ENCODE results near the gene ANKRD33B.
"Not testable (repeated sequence)": the region's sequence is repeated elsewhere in the genome, so short reads cannot be mapped to it uniquely, and the experiment has no call there.

ANKRD33B gene

GRCh38 chr5:10635257-10635866 is 71.5 kb downstream of the ANKRD33B start:
- peak; percentile 51 for DNase-seq (ENCODE audit: low read depth, low spot score)

GRCh38 chr5:10635867-10636350 is 72.0 kb downstream of the ANKRD33B start:
- DNase-seq (ENCODE audit: low read depth, low spot score) = no peak

- DNase-seq (ENCODE audit: low read depth, low spot score) = no peak
Observed at GRCh38 chr5:10636363-10637142, 72.7 kb downstream of the ANKRD33B start.

- no peak for DNase-seq (ENCODE audit: low read depth, low spot score)
Observed at GRCh38 chr5:10637944-10638343, 74.1 kb downstream of the ANKRD33B start.

- not testable (repeated sequence) for DNase-seq (ENCODE audit: low read depth, low spot score)
Observed at GRCh38 chr5:10638723-10639122, 74.9 kb downstream of the ANKRD33B start.

GRCh38 chr5:10639846-10640368 is 76.0 kb downstream of the ANKRD33B start:
- DNase-seq (ENCODE audit: low read depth, low spot score) = no peak

- DNase-seq (ENCODE audit: low read depth, low spot score) = no peak
Observed at GRCh38 chr5:10642367-10642766, 78.5 kb downstream of the ANKRD33B start.

- no peak for DNase-seq (ENCODE audit: low read depth, low spot score)
Observed at GRCh38 chr5:10644192-10644591, 80.3 kb downstream of the ANKRD33B start.

GRCh38 chr5:10645146-10645545 is 81.3 kb downstream of the ANKRD33B start:
- no peak for DNase-seq (ENCODE audit: low read depth, low spot score)

GRCh38 chr5:10645671-10646070 is 81.8 kb downstream of the ANKRD33B start:
- no peak for DNase-seq (ENCODE audit: low read depth, low spot score)

- no peak for DNase-seq (ENCODE audit: low read depth, low spot score)
Observed at GRCh38 chr5:10647640-10648039, 83.8 kb downstream of the ANKRD33B start.

- no peak for DNase-seq (ENCODE audit: low read depth, low spot score)
Observed at GRCh38 chr5:10648806-10649665, 85.2 kb downstream of the ANKRD33B start.

GRCh38 chr5:10649666-10650380 is 86.0 kb downstream of the ANKRD33B start:
- DNase-seq (ENCODE audit: low read depth, low spot score) = no peak

GRCh38 chr5:10652151-10652550 is 88.3 kb downstream of the ANKRD33B start:
- DNase-seq (ENCODE audit: low read depth, low spot score) = no peak

- DNase-seq (ENCODE audit: low read depth, low spot score) = no peak
Observed at GRCh38 chr5:10652606-10653005, 88.7 kb downstream of the ANKRD33B start.

GRCh38 chr5:10653043-10653442 is 89.2 kb downstream of the ANKRD33B start:
- no peak for DNase-seq (ENCODE audit: low read depth, low spot score)

- DNase-seq (ENCODE audit: low read depth, low spot score) = no peak
Observed at GRCh38 chr5:10653751-10654400, 90.0 kb downstream of the ANKRD33B start.

GRCh38 chr5:10654566-10654965 is 90.7 kb downstream of the ANKRD33B start:
- DNase-seq (ENCODE audit: low read depth, low spot score) = no peak

- DNase-seq (ENCODE audit: low read depth, low spot score) = no peak
Observed at GRCh38 chr5:10655161-10655971, 91.5 kb downstream of the ANKRD33B start.

All from activated CD4-positive, CD25-positive, alpha-beta regulatory T cell treated with anti-CD3 and anti-CD28 coated beads, Interleukin-2, amount 50 U/mL, for 16 hours (primary cell).